ENCODE data around the gene EIF2S2.

DNA sequence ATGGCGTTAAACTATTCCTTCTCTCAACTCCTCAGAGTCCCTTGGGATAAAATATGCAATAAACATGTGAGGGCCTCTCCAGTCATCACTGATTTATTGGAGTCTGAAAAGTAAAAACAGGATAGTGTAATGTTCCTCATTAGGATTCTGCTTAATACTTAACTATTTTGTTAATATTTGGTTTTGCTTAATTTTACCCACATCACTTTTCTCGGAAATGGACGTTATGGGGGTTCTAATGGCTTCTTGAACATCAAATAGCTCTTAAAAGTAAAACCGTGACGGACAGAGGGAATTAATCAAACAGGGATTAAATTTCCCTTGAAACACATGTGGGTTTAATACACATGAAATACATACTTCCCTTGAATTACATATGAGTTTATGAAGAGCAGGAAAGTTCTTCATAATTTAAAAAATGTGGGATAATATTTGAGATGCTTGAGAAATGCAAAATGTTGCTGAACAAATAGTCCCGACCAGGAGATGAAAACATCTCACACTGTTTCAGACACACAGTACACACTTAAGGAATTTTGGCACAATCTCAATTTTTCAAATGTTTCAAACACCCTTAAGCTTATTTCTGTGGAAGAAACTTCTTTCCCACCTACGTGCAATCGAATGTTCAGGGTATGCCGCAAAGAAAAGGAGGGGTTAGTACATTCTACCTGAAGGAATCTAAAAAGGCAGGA lies 38.4 kb upstream of the EIF2S2 start:
- TF ChIP-seq, protein P1, sequence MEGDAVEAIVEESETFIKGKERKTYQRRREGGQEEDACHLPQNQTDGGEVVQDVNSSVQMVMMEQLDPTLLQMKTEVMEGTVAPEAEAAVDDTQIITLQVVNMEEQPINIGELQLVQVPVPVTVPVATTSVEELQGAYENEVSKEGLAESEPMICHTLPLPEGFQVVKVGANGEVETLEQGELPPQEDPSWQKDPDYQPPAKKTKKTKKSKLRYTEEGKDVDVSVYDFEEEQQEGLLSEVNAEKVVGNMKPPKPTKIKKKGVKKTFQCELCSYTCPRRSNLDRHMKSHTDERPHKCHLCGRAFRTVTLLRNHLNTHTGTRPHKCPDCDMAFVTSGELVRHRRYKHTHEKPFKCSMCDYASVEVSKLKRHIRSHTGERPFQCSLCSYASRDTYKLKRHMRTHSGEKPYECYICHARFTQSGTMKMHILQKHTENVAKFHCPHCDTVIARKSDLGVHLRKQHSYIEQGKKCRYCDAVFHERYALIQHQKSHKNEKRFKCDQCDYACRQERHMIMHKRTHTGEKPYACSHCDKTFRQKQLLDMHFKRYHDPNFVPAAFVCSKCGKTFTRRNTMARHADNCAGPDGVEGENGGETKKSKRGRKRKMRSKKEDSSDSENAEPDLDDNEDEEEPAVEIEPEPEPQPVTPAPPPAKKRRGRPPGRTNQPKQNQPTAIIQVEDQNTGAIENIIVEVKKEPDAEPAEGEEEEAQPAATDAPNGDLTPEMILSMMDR (IDR thresholded peaks at IDR 0.05; ENCODE audit: insufficient read depth, low read length), result no peak
- no peak for TF ChIP-seq SPI1 (IDR thresholded peaks at IDR 0.05; ENCODE audit: borderline replicate concordance, low read depth)
- no peak for TF ChIP-seq POLR2AphosphoS5 (IDR thresholded peaks at IDR 0.05; ENCODE audit: low read depth)
